GM18873 (cell line): ENCODE measurements around the gene PTPRN2.
"Not testable (repeated sequence)": the region's sequence is repeated elsewhere in the genome, so short reads cannot be mapped to it uniquely, and the experiment has no call there.

Experiments used
- ATAC-seq: cut with Tn5 transposase; IDR thresholded peaks from one replicate; pipeline ENCODE4 v1.9.1; 2021; ENCODE audit warnings: mild to moderate bottlenecking, moderate library complexity, moderate number of reproducible peaks; ENCODE audit not compliant: unreplicated experiment, low FRiP score

The PTPRN2 gene

GRCh38 chr7:157947504-157947903 is 640.1 kb downstream of the PTPRN2 start:
- ATAC-seq, result no peak

- no peak for ATAC-seq
These were observed 641.1 kb downstream of the PTPRN2 start for GRCh38 chr7:157946398-157947060.

GRCh38 chr7:157945401-157945800 is 642.2 kb downstream of the PTPRN2 start:
- ATAC-seq, result no peak

GRCh38 chr7:157944734-157945291 is 642.8 kb downstream of the PTPRN2 start:
- no peak for ATAC-seq

GRCh38 chr7:157944051-157944450 is 643.6 kb downstream of the PTPRN2 start:
- ATAC-seq, result no peak

GRCh38 chr7:157943561-157943960 is 644.1 kb downstream of the PTPRN2 start:
- no peak for ATAC-seq

- no peak for ATAC-seq
These were observed 646.4 kb downstream of the PTPRN2 start for GRCh38 chr7:157941210-157941609.

- ATAC-seq, result no peak
These were observed 647.1 kb downstream of the PTPRN2 start for GRCh38 chr7:157940497-157940896.

- ATAC-seq, result no peak
These were observed 649.4 kb downstream of the PTPRN2 start for GRCh38 chr7:157938211-157938610.

- ATAC-seq, result no peak
These were observed 650.2 kb downstream of the PTPRN2 start for GRCh38 chr7:157937406-157937805.

GRCh38 chr7:157936976-157937375 is 650.6 kb downstream of the PTPRN2 start:
- ATAC-seq, result no peak

GRCh38 chr7:157935721-157936120 is 651.9 kb downstream of the PTPRN2 start:
- not testable (repeated sequence) for ATAC-seq

GRCh38 chr7:157933219-157934155 is 654.1 kb downstream of the PTPRN2 start:
- not testable (repeated sequence) for ATAC-seq

- ATAC-seq, result no peak
These were observed 655.0 kb downstream of the PTPRN2 start for GRCh38 chr7:157932498-157933218.

- no peak for ATAC-seq
These were observed 656.6 kb downstream of the PTPRN2 start for GRCh38 chr7:157930926-157931466.

GRCh38 chr7:157930441-157930840 is 657.2 kb downstream of the PTPRN2 start:
- ATAC-seq, result no peak

GRCh38 chr7:157929671-157930070 is 658.0 kb downstream of the PTPRN2 start:
- ATAC-seq, result no peak

- no peak for ATAC-seq
These were observed 658.7 kb downstream of the PTPRN2 start for GRCh38 chr7:157928808-157929425.

GRCh38 chr7:157928171-157928794 is 659.3 kb downstream of the PTPRN2 start:
- no peak for ATAC-seq
